ENCODE measurements around the gene LSM3.

LSM3 gene

GRCh38 chr3:14204515-14205284 lies 26.1 kb downstream of the LSM3 start:
- H3K27me3 ChIP-seq (replicated peaks; ENCODE audit: insufficient read depth, low read length) = no peaks in the 10 kb centered on the region
- H3F3A ChIP-seq (ENCODE audit: insufficient read depth, low read length) = no peaks in the 10 kb centered on the region
- no peak overlapping the region for H3K27ac ChIP-seq (ENCODE audit: low read length)
- no peaks in the 10 kb centered on the region for H3K9me3 ChIP-seq (replicated peaks; ENCODE audit: insufficient read depth, low read length)
- no peak overlapping the region for H3K4me3 ChIP-seq (ENCODE audit: low read length)
- no peaks in the 10 kb centered on the region for H4K20me1 ChIP-seq (ENCODE audit: insufficient read depth, low read length)
- H3K79me2 ChIP-seq (ENCODE audit: low read length) = no peaks in the 10 kb centered on the region
- H3K4me1 ChIP-seq (ENCODE audit: low read length) = no peaks in the 10 kb centered on the region
- no peak overlapping the region for H2AFZ ChIP-seq (ENCODE audit: low read length)
- H3K36me3 ChIP-seq (replicated peaks; ENCODE audit: insufficient read depth, low read length) = no peaks in the 10 kb centered on the region
- no peaks in the 10 kb centered on the region for H3K9me2 ChIP-seq (replicated peaks; ENCODE audit: insufficient read depth, low read length)
- H3K4me2 ChIP-seq (ENCODE audit: low read depth, low read length) = no peak overlapping the region
- TF ChIP-seq EZH2 (optimal IDR thresholded peaks at IDR 0.05; ENCODE audit: low read depth, low read length) = no peak
- TF ChIP-seq EZH2phosphoT487 (IDR thresholded peaks at IDR 0.05; ENCODE audit: low read length) = no peak
- H3K9ac ChIP-seq (ENCODE audit: low read length) = no peak overlapping the region
- DNase-seq = no peak

GRCh38 chr3:14206548-14207177 lies 28.0 kb downstream of the LSM3 start:
- Histone ChIP-seq H3K79me2 (ENCODE audit: low read length) (no peaks in the 10 kb centered on the region), H3K9me3 (replicated peaks; ENCODE audit: insufficient read depth, low read length) (no peaks in the 10 kb centered on the region), H4K20me1 (ENCODE audit: insufficient read depth, low read length) (no peaks in the 10 kb centered on the region), H3K27ac (ENCODE audit: low read length) (no peak overlapping the region), H3K4me1 (ENCODE audit: low read length) (no peaks in the 10 kb centered on the region), H3K4me2 (ENCODE audit: low read depth, low read length) (no peak overlapping the region), H3K27me3 (replicated peaks; ENCODE audit: insufficient read depth, low read length) (no peaks in the 10 kb centered on the region), H3K36me3 (replicated peaks; ENCODE audit: insufficient read depth, low read length) (no peaks in the 10 kb centered on the region), H3K9ac (ENCODE audit: low read length) (no peak overlapping the region), H2AFZ (ENCODE audit: low read length) (no peak overlapping the region), H3K4me3 (ENCODE audit: low read length) (no peak overlapping the region), H3K9me2 (replicated peaks; ENCODE audit: insufficient read depth, low read length) (no peaks in the 10 kb centered on the region), H3F3A (ENCODE audit: insufficient read depth, low read length) (no peaks in the 10 kb centered on the region)
- no peak for DNase-seq
- TF ChIP-seq EZH2phosphoT487 (IDR thresholded peaks at IDR 0.05; ENCODE audit: low read length) (no peak), EZH2 (optimal IDR thresholded peaks at IDR 0.05; ENCODE audit: low read depth, low read length) (no peak), CTCF (IDR thresholded peaks at IDR 0.05; ENCODE audit: low read length) (no peak)

- Histone ChIP-seq H2AFZ (ENCODE audit: low read length) (no peak overlapping the region), H3K4me1 (ENCODE audit: low read length) (no peaks in the 10 kb centered on the region), H3K27me3 (replicated peaks; ENCODE audit: insufficient read depth, low read length) (no peaks in the 10 kb centered on the region), H4K20me1 (ENCODE audit: insufficient read depth, low read length) (no peaks in the 10 kb centered on the region), H3K9ac (ENCODE audit: low read length) (no peak overlapping the region), H3K4me3 (ENCODE audit: low read length) (no peak overlapping the region), H3F3A (ENCODE audit: insufficient read depth, low read length) (no peaks in the 10 kb centered on the region), H3K4me2 (ENCODE audit: low read depth, low read length) (no peak overlapping the region), H3K79me2 (ENCODE audit: low read length) (no peaks in the 10 kb centered on the region), H3K9me3 (replicated peaks; ENCODE audit: insufficient read depth, low read length) (no peaks in the 10 kb centered on the region), H3K27ac (ENCODE audit: low read length) (no peak overlapping the region), H3K9me2 (replicated peaks; ENCODE audit: insufficient read depth, low read length) (no peaks in the 10 kb centered on the region), H3K36me3 (replicated peaks; ENCODE audit: insufficient read depth, low read length) (no peaks in the 10 kb centered on the region)
- DNase-seq = no peak
- TF ChIP-seq EZH2phosphoT487 (IDR thresholded peaks at IDR 0.05; ENCODE audit: low read length) = no peak
- TF ChIP-seq EZH2 (optimal IDR thresholded peaks at IDR 0.05; ENCODE audit: low read depth, low read length) = no peak
- no peak for TF ChIP-seq CTCF (IDR thresholded peaks at IDR 0.05; ENCODE audit: low read length)
Measured at GRCh38 chr3:14208168-14208567, 29.6 kb downstream of the LSM3 start.

- Histone ChIP-seq H3K36me3 (replicated peaks; ENCODE audit: insufficient read depth, low read length) (no peaks in the 10 kb centered on the region), H3F3A (ENCODE audit: insufficient read depth, low read length) (no peaks in the 10 kb centered on the region), H3K27ac (ENCODE audit: low read length) (no peak overlapping the region), H2AFZ (ENCODE audit: low read length) (no peak overlapping the region), H3K4me2 (ENCODE audit: low read depth, low read length) (no peak overlapping the region), H3K79me2 (ENCODE audit: low read length) (no peaks in the 10 kb centered on the region), H3K4me1 (ENCODE audit: low read length) (no peaks in the 10 kb centered on the region), H3K9me2 (replicated peaks; ENCODE audit: insufficient read depth, low read length) (no peaks in the 10 kb centered on the region), H3K9ac (ENCODE audit: low read length) (no peak overlapping the region), H3K27me3 (replicated peaks; ENCODE audit: insufficient read depth, low read length) (no peaks in the 10 kb centered on the region), H3K9me3 (replicated peaks; ENCODE audit: insufficient read depth, low read length) (no peaks in the 10 kb centered on the region), H4K20me1 (ENCODE audit: insufficient read depth, low read length) (no peaks in the 10 kb centered on the region), H3K4me3 (ENCODE audit: low read length) (no peak overlapping the region)
- TF ChIP-seq EZH2 (optimal IDR thresholded peaks at IDR 0.05; ENCODE audit: low read depth, low read length) (no peak), EZH2phosphoT487 (IDR thresholded peaks at IDR 0.05; ENCODE audit: low read length) (no peak), CTCF (IDR thresholded peaks at IDR 0.05; ENCODE audit: low read length) (no peak)
- no peak for DNase-seq
Measured at GRCh38 chr3:14208977-14209394, 30.4 kb downstream of the LSM3 start.
